ENCODE measurements around the gene IFFO2.

The IFFO2 gene

GRCh38 chr1:18945401-18945849, 11.1 kb downstream of the IFFO2 start:
- TF ChIP-seq Cebpa-rat (IDR thresholded peaks at IDR 0.05) = no peak
- H4K20me1 ChIP-seq = peaks cover 0 to 75% (median 19%) of the 10 kb centered on the region in 11 experiments; a peak in 13 of 22 replicates
- H3K4me1 ChIP-seq = peaks cover 61 to 91% (median 76%) of the 10 kb centered on the region in 10 experiments
- H3K4me3 ChIP-seq = no peak overlapping the region
- H3K36me3 ChIP-seq = peaks cover 0 to 8% (median 0%) of the 10 kb centered on the region in 11 experiments; a peak in 1 of 22 replicates
- H3K4me2 ChIP-seq = peak overlapping the region; percentile 25 to 99 (median 43)
- peak overlapping the region in 7 of 11 experiments; percentile 1 to 43 (median 18); a peak in 6 of 22 replicates for H3K9ac ChIP-seq
- no peaks in the 10 kb centered on the region for H3K27me3 ChIP-seq
- H3K27ac ChIP-seq = peak overlapping the region in 5 of 11 experiments; percentile 5 to 57 (median 40); a peak in 6 of 22 replicates
- no peaks in the 10 kb centered on the region for H3K9me3 ChIP-seq (replicated peaks in 1 of 11)

- no peak for TF ChIP-seq Cebpa-rat (IDR thresholded peaks at IDR 0.05)
- no peak overlapping the region for H3K4me3 ChIP-seq
- H3K9ac ChIP-seq = peak overlapping the region in 5 of 11 experiments; percentile 1 to 43 (median 26); a peak in 6 of 22 replicates
- no peaks in the 10 kb centered on the region for H3K9me3 ChIP-seq (replicated peaks in 1 of 11)
- peaks cover 61 to 90% (median 75%) of the 10 kb centered on the region in 10 experiments for H3K4me1 ChIP-seq
- H3K36me3 ChIP-seq = peaks cover 0 to 8% (median 0%) of the 10 kb centered on the region in 11 experiments; a peak in 1 of 22 replicates
- peak overlapping the region in 8 of 11 experiments; percentile 5 to 57 (median 29); a peak in 11 of 22 replicates for H3K27ac ChIP-seq
- H3K27me3 ChIP-seq = no peaks in the 10 kb centered on the region
- H4K20me1 ChIP-seq = peaks cover 1 to 82% (median 25%) of the 10 kb centered on the region in 11 experiments; a peak in 14 of 22 replicates
- peak overlapping the region; percentile 25 to 99 (median 43) for H3K4me2 ChIP-seq
Observed at GRCh38 chr1:18944810-18945209, 11.7 kb downstream of the IFFO2 start.

GRCh38 chr1:18943914-18944572, 12.4 kb downstream of the IFFO2 start:
- H3K4me1 ChIP-seq = peaks cover 61 to 90% (median 75%) of the 10 kb centered on the region in 10 experiments
- peak overlapping the region in 4 of 11 experiments; percentile 15 to 57 (median 50); a peak in 4 of 22 replicates for H3K27ac ChIP-seq
- TF ChIP-seq Cebpa-rat (IDR thresholded peaks at IDR 0.05) = no peak
- peak overlapping the region in 6 of 11 experiments; percentile 25 to 99 (median 44); a peak in 6 of 22 replicates for H3K4me2 ChIP-seq
- peaks cover 0 to 8% (median 0%) of the 10 kb centered on the region in 11 experiments; a peak in 1 of 22 replicates for H3K36me3 ChIP-seq
- peak overlapping the region in 2 of 11 experiments; percentile 2 to 35; a peak in 1 of 22 replicates for H3K9ac ChIP-seq
- H4K20me1 ChIP-seq = peaks cover 9 to 87% (median 32%) of the 10 kb centered on the region in 11 experiments; a peak in 17 of 22 replicates
- H3K9me3 ChIP-seq (replicated peaks in 1 of 11) = no peaks in the 10 kb centered on the region
- H3K27me3 ChIP-seq = no peaks in the 10 kb centered on the region
- no peak overlapping the region for H3K4me3 ChIP-seq

- Histone ChIP-seq H3K9me3 (replicated peaks in 1 of 11) (no peaks in the 10 kb centered on the region), H3K27ac (no peak overlapping the region), H3K27me3 (no peaks in the 10 kb centered on the region), H3K4me1 (peaks cover 61 to 90% (median 75%) of the 10 kb centered on the region in 10 experiments), H3K4me2 (no peak overlapping the region), H4K20me1 (peaks cover 18 to 88% (median 41%) of the 10 kb centered on the region in 11 experiments; a peak in 18 of 22 replicates), H3K36me3 (peaks cover 0 to 8% (median 0%) of the 10 kb centered on the region in 11 experiments; a peak in 1 of 22 replicates), H3K4me3 (no peak overlapping the region), H3K9ac (no peak overlapping the region)
- no peak for TF ChIP-seq Cebpa-rat (IDR thresholded peaks at IDR 0.05)
Observed at GRCh38 chr1:18943162-18943561, 13.3 kb downstream of the IFFO2 start.

- peak overlapping the region in 5 of 11 experiments; percentile 9 to 67 (median 56); a peak in 7 of 22 replicates for H3K4me2 ChIP-seq
- no peaks in the 10 kb centered on the region for H3K9me3 ChIP-seq (replicated peaks in 1 of 11)
- H3K4me3 ChIP-seq = no peak overlapping the region
- H4K20me1 ChIP-seq = peaks cover 26 to 88% (median 50%) of the 10 kb centered on the region in 11 experiments; a peak in 18 of 22 replicates
- peaks cover 0 to 8% (median 0%) of the 10 kb centered on the region in 11 experiments; a peak in 1 of 22 replicates for H3K36me3 ChIP-seq
- TF ChIP-seq Cebpa-rat (IDR thresholded peaks at IDR 0.05) = no peak
- H3K27ac ChIP-seq = no peak overlapping the region
- no peaks in the 10 kb centered on the region for H3K27me3 ChIP-seq
- peak overlapping the region in 1 of 11 experiments; percentile 44; a peak in 2 of 22 replicates for H3K9ac ChIP-seq
- peaks cover 54 to 87% (median 73%) of the 10 kb centered on the region in 10 experiments for H3K4me1 ChIP-seq
Observed at GRCh38 chr1:18942340-18942739, 14.1 kb downstream of the IFFO2 start.

GRCh38 chr1:18941221-18942141, 15.0 kb downstream of the IFFO2 start:
- TF ChIP-seq Cebpa-rat (IDR thresholded peaks at IDR 0.05) = no peak
- H3K9ac ChIP-seq = peak overlapping the region in 1 of 11 experiments; percentile 44; a peak in 2 of 22 replicates
- no peaks in the 10 kb centered on the region for H3K9me3 ChIP-seq (replicated peaks in 1 of 11)
- H3K4me2 ChIP-seq = peak overlapping the region in 5 of 11 experiments; percentile 9 to 67 (median 56); a peak in 7 of 22 replicates
- peak overlapping the region in 1 of 11 experiments; percentile 10; a peak in 1 of 22 replicates for H3K27ac ChIP-seq
- peaks cover 33 to 94% (median 55%) of the 10 kb centered on the region in 11 experiments; a peak in 18 of 22 replicates for H4K20me1 ChIP-seq
- peaks cover 45 to 78% (median 64%) of the 10 kb centered on the region in 10 experiments for H3K4me1 ChIP-seq
- H3K36me3 ChIP-seq = peaks cover 0 to 8% (median 0%) of the 10 kb centered on the region in 11 experiments; a peak in 1 of 22 replicates
- no peak overlapping the region for H3K4me3 ChIP-seq
- H3K27me3 ChIP-seq = no peaks in the 10 kb centered on the region

GRCh38 chr1:18940303-18941020, 16.0 kb downstream of the IFFO2 start:
- Histone ChIP-seq H3K4me3 (no peak overlapping the region), H3K9me3 (replicated peaks in 1 of 11) (no peaks in the 10 kb centered on the region), H3K4me1 (peaks cover 35 to 68% (median 55%) of the 10 kb centered on the region in 10 experiments), H3K4me2 (peak overlapping the region in 5 of 11 experiments; percentile 66 to 87 (median 77); a peak in 8 of 22 replicates), H3K9ac (0 out of 22 replicates have a peak overlapping the region, but pooled peaks of 1 of the 11 experiments have one; percentile 18), H3K36me3 (peaks cover 0 to 8% (median 0%) of the 10 kb centered on the region in 11 experiments; a peak in 1 of 22 replicates), H3K27me3 (no peaks in the 10 kb centered on the region), H3K27ac (peak overlapping the region in 1 of 11 experiments; percentile 11; a peak in 1 of 22 replicates), H4K20me1 (peaks cover 38 to 99% (median 62%) of the 10 kb centered on the region in 11 experiments; a peak in 18 of 22 replicates)
- no peak for TF ChIP-seq Cebpa-rat (IDR thresholded peaks at IDR 0.05)
